KBM-7 (cell line): ENCODE measurements around the gene DEFB129.
"Not testable (repeated sequence)": the region's sequence is repeated elsewhere in the genome, so short reads cannot be mapped to it uniquely, and the experiment has no call there.

Experiments
- DNase-seq: peaks from one replicate; pipeline ENCODE4 v3.0.0-alpha.2; 2015
- in situ Hi-C: fragments of 300-500 bp; cut with MboI; formaldehyde crosslinking; loops from 2 replicates; pipeline ENCODE4 v1.14.3; 2020; ENCODE audit warnings: low sequenced_read_pairs, low pct_unique_long_range_greater_than_20kb, mixed read lengths

Gene DEFB129, protein sequence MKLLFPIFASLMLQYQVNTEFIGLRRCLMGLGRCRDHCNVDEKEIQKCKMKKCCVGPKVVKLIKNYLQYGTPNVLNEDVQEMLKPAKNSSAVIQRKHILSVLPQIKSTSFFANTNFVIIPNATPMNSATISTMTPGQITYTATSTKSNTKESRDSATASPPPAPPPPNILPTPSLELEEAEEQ

DNA sequence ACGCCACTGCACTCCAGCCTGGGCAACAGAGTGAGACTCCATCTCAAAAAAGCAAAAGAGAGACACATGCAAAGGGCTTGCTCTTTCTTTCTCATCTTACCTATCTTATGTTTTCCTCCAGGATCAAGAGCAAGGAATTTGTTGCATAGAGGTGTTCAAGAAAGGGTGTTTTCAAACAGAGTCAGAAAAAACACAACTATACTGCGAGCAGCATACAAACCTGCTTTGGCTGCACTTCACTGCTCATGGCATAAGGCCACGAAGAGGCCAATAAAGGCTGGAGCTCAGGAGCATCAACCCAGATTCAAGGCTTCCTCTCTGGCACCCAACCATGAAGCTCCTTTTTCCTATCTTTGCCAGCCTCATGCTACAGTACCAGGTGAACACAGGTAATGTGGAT is at the start of gene DEFB129:
Gene DEFB129, plus strand, starts transcription at position 301 of the 400 bp plus-strand sequence. Its CDS starts 31 bp downstream, at position 332.
- DNase-seq = no peak
- in situ Hi-C loops = no loop called here

DNA sequence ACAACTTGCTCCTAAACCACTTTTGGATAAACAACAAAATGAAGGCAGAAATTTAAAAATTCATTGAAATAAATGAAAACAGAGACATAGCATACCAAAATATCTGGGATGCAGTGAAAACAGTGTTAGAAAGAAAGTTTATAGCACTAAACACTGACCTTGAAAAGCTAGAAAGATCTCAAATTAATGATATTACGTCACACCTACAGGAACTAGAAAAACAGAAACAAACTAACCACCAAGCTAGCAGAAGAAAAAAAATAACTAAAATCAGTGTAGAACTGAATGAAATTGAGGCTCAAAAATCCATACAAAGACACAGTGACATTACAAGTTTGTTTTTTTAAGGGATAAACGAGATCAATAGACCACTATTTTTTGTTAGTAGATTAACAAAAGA is 42.8 kb upstream of the DEFB129 start:
- in situ Hi-C loops = no loop called here
- no peak for DNase-seq

DNA sequence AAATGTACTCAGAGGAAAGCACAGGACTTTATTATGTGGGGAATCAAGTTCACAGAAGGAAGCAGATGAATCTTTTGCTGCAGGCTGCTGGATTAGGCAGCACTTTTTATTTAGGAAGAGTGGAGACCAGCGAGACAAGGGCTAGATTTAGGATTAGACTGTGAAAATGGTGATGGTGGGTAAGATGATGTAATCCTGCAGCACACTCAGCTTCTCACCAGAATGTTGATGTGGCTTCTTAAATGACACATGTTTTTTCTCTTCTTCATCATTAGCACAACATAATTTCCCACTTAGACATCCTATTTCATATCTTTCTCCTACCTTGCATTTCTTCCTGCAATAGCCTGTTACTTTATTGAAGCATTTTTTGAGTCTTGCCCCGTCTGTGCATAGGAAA is 39.3 kb upstream of the DEFB129 start:
- DNase-seq = no peak
- in situ Hi-C loops = no loop called here

DNA sequence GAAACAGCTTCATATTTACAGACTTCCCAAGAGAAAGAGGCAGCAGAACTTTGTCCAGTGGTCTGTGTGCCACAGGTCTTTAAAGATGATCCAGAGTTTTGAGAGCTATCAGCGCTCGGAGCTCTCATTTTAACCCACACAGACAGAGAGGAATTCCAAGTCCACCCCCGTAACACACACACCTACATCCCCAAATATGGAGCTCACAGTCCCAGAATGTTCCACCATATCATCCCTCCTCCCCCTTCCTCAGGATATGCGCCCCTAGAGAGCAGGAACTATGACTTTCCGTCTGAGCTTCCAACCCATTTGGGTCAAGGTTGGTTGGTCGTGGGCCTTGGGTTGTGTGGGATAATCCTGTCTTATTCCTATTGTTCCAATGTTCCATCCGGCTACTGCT is 37.4 kb upstream of the DEFB129 start, which contains the start of gene DEFB128:
Gene DEFB128, minus strand, starts transcription at position 101 of the 400 bp plus-strand sequence. Its CDS starts 88 bp downstream, at position 13.
- no peak for DNase-seq
- in situ Hi-C loops = no loop called here

DNA sequence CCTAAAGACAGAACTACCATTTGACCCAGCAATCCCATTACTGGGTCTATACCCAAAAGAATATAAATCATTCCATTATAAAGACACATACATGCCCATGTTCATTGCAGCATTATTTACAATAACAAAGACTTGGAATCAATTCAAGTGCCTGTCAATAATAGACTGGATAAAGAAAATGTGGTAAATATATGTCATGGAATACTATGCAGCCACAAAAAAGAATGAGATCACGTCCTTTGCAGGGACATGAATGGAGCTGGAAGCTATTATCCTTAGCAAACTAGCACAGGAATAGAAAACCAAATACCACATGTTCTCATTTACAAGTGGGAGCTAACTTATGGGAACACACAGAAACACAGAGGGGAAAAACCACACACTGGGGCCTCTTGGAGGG is 28.8 kb upstream of the DEFB129 start:
- in situ Hi-C loops = no loop called here
- DNase-seq = no peak

DNA sequence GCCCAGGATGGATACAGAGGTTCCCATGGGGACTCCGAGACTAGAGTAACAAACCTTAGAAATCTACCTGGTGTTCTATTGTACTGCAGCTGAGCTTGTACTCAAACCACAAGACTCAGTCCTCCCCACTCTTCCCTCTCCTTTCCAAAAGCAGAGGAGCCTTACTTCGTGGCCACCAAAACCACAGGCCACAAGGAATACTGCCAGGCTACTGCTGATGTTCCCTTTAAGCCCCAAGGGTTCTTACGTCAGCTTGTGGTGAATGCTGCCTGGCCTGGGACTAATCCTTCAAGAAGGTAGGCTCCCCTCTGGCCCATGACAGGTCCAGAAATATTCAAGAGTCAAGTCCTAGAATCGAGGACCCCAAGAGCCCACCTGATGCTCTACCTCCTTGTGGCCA is 27.1 kb upstream of the DEFB129 start:
- peak; percentile 40 for DNase-seq
- in situ Hi-C loops = no loop called here

DNA sequence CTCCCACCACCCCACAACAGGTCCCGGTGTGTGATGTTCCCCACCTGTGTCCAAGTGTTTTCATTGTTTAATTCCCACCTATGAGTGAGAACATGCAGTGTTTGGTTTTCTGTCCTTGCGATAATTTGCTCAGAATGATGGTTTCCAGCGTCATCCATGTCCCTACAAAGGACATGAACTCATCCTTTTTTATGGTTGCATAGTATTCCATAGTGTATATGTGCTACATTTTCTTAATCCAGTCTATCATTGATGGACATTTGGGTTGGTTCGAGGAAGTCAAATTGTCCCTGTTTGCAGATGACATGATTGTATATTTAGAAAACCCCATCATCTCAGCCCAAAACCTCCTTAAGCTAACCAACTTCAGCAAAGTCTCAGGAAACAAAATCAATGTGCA is 23.4 kb upstream of the DEFB129 start:
- in situ Hi-C loops, DNase-seq: not testable (repeated sequence)

DNA sequence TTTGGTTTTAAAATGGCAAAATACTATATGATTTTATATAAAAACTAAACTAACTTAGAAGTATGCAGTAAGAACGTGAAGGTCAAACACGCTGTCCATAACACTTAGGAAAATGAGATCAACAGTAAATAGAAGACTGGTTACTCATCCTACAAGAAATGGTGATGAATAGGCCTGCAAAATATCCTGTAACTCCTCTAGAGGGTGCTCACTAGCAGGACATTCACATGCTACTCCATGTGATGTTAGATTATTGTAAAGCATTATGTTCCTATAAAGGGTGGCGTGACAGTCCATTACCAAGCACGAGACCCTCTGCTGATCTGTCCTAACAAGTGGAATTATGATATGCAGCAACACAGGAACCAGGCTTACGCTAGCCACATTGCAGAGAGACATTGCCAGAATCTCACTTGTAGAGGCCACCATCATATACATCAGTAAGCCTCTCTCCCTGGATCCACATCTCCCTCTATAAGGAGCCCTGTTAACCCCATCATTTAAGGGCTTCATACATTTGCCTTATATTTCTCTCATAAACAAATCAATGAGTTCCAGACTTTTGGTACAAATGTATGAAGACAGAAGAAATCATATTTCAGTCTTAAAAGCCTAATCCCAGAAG is 18.0 kb upstream of the DEFB129 start:
- in situ Hi-C loops = no loop called here
- peak; percentile 65 for DNase-seq

DNA sequence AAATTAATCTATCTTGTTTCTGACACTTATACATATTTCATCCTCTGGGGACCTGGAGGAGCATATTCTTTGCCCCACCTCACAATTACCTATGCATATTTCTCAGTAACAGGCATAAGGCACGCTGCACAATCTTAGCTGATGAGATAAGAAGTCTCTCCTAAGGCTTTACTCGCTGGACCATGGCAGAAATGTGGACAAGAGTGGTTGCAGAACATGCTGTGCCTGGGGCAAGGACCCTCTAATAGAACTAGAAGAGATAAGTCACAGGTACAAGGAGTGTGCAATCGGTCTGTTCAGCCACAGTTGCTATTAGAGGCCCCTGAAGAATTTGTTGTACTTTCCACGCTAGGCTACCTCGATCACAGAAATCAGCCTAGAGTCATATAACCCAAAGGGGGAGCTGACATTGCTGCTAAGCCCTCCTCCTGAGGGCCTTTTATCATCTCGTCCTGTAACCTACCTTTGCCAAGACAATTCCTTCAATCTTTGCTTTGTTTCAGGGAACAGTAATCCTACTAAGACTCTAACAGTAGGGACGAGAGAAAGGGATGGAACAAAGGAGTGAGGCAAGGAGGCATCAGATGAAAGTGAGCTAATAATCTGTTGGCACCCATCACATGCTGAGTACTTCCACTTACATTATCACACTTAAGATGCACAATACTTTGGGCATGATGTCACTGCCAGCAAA is 16.1 kb upstream of the DEFB129 start:
- no peak for DNase-seq
- in situ Hi-C loops = no loop called here

DNA sequence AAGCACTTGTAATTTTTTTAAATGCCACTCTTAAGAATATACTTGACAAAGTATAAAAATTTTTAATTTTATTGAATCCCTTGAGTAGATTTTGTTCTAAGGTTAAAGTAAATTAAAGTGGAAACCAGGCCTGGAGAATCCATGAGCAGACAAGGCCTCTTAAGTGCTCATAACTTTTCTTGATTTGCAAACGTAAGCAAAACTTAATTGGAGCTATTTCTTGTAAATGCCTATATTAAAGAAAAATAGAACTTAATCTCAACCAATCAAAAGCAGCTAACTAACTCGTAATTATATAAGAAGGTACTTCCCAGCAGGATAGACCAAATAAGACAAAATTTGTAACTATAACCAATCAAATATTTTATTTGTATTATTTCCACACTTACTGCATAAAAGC is 12.7 kb upstream of the DEFB129 start:
- no peak for DNase-seq
- in situ Hi-C loops = no loop called here

DNA sequence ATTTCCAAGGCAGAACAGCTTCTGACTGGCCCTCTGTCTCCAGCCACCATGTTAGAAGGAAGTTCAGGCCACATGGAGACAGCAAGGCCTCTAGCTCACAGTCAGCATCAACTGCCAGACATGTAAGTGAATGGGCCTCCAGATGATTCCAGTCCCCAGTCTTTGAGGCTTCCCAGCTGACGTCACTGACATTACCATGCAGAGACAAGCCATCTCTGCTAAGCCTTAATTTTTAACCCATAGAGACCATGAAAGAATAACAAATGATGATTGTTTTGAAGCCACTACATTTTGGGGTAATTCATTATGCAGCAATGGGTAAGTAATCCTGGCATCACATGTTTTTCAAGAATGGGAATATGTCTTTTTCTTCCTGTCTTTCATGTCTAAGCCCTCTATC is 11.3 kb upstream of the DEFB129 start:
- no peak for DNase-seq
- in situ Hi-C loops = no loop called here

DNA sequence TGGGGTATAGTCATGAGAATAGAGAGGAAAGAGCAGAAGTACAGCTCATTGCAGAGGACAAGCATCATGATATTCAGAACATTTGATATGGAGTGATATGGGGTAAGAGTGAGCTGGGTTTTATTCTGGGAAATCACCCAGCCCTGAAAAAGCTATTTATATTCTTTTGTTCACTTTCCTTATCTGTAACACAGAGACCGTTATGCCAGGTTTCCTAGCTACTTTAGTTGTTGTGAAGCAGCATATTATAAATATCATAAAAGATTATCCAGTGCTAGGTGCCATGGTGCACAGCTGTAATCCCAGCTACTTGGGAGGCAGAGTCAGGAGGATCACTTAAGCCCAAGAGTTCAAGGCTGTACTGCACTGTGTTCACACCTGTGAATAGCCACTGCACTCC is 9.8 kb upstream of the DEFB129 start:
- in situ Hi-C loops = no loop called here

DNA sequence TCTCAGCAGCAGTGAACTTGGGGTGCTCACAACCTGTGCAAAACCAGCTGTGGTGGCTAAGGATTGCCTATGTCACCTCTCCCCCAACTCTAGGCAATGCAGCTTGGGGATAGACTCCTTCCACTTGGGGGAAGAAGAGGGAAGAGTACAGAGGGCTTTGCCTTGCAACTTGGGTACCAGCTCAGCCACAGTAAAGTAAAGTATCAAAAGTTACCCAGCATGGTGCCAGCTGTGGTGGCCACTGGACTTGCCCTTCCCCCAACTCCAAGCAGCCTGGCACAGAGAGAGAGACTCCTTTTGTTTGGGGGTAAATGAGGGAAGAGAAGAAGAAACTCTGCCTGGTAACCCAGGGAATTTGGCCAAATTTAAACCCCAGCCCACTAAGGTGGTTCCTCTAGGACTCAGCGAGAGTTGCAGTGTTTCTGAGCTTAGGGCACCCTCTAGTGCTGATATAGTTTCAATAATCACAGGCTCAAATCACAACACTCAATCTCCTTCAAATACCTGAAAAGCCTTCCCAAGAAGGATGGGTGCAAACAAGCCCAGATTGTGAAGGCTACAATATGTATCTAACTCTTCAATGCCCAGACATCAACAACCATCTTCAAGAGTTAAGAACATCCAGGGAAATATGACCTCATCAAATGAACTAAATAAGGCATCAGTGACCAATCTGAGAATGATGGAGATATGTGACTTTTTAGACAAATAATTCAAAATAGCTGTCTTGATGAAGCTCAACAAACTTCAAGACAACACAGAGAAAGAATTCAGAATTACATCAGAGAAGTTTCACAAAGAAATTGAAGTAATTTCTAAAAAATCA is 7.6 kb upstream of the DEFB129 start:
- peak; percentile 58 for DNase-seq
- in situ Hi-C loops = no loop called here

More for the DNA sequence above, 9.8 kb upstream of the DEFB129 start:
- no peak for DNase-seq

DNA sequence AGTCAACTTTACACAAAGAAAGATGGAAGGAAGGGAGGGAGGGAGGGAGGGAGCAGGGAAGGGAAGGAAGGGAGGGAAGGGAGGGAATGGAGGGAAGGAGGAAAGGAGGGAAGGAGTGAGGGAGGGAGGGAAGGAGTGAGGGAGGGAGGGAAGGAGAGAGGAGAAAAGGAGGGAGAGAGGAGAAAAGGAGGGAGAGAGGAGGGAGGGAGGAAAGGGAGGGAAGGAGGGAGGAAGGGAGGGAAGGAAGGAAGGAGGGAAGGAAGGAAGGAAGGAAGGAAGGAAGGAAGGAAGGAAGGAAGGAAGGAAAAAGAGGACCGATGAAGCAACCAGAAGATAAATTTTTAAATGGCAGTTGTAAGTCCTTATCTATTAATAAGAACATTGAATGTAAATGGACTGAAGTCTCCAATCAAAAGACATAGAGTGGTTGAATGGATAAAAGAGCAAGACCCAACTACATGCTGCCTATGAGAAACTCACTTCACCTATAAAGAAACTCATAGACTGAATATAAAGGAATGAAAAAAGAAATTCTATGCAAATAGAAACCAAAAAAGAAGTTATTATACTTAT is 5.7 kb upstream of the DEFB129 start:
- in situ Hi-C loops = no loop called here
- DNase-seq = no peak

DNA sequence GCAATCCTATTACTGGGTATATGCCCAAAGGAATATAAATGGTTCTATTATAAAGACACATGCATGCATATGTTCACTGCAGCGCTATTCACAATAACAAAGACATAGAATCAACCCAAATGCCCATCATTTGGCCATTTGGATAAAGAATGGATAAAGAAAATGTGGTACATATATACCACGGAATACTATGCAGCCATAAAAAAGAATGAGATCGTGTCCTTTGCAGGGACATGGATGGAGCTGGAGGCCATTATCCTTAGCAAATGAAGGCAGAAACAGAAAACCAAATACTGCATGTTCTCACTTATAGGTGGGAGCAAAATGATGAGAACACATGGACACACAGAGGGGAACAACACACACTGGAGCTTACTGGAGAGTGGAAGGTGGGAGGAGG is 1.2 kb upstream of the DEFB129 start:
- in situ Hi-C loops, DNase-seq: not testable (repeated sequence)

DNA sequence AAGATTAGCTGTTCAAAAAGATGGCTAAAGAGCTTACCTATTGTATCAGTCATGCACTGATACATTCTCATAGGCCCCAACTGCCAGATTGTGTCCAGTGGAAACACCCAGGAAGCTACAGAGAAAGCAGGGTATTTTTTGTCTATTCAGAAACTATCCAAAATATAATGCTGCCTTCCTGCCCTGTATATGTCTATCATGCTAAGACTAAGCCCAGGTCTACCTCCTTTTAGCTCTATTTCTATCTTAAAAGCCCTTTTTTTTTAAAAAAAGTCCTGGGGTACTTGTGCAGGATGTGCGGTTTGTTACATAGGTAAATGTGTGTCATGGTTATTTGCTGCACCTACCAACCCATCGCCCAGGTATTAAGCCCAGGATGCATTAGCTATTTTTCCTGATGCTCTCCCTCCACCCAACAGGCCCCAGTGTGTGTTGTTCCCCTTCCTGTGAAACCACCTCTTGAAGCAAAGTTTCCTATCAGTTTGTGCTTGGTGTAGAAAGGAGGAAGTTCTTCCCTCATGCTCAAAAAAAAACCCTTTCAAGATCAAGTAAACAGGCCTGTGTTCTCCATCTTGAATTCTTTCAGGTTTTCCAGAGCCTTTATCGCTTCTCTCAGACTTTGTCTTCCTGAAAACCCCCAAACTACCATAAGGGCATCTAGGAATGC is 514 bp downstream of the DEFB129 start:
- in situ Hi-C loops = no loop called here
- peak; percentile 78 for DNase-seq

DNA sequence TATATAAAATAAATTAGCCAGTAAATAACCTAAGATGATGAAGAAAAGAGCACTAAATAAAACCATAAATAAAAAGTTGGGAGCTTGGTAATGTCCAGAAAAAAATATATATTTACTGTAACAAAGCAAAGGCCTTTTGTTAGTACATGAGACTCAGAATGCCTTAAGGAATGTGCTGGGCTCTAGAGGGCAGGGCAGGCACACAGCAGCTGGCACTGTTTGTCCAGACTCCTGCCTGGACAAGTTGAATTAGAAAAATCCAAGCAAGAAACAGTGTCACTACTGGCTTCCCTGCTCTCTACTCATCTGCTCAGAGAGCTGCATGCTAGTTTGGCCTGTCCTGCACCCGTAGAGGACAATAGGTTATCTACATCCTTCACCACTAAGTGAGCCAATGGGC is 8.8 kb downstream of the DEFB129 start:
- in situ Hi-C loops = no loop called here

DNA sequence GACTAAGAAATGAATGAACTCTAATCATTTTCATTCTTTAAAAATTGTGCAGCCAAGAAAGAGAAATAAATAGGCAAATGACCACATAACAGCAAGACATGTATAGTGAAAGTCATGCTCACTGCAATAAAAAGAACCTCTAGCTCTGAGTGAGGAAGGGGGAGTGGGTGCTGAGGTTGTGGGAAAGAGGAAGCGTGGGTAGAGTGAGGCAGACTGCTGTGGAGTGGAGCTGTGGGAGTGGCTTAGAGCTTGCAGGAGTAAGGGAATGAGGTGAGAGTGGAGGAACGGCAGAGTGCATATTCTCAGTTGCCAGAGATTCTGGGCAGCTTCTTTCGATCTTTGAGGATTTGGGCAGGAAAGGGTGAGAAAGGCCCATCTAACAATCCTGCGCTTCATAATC is 10.4 kb downstream of the DEFB129 start:
- peak; percentile 87 for DNase-seq
- in situ Hi-C loops = no loop called here

More for the DNA sequence above, 8.8 kb downstream of the DEFB129 start:
- no peak for DNase-seq

DNA sequence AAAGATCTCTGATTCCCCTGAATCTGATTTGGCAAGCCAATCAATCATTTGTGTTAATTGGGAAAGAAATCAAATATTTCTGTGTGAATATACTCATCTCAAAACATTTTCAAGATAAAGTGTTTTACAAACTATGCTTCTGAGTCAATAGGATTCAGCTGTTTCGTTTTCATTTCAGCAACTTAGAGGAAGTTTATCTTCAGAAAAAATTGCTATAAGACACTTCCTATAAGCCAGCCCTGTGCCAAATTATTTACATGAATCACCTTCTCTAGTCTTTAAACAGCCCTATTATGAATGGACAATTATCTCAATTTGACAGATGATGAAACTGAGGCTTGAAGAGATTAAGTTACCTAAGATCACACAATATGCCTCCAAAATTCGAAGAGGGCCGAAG is 10.9 kb downstream of the DEFB129 start:
- in situ Hi-C loops = no loop called here
- DNase-seq = peak; percentile 21
